ENCODE data around the gene LACTB. TPM values are rescaled to one million over a fixed set of nuclear protein-coding genes. Genes with fewer than 3 reads are reported as not detected.

Gene LACTB
- total RNA-seq, 2 donors from 2014 or later = 9.1 to 15.4 TPM

- H3K9me3 ChIP-seq = no peaks in the 10 kb centered on the region
- no peaks in the 10 kb centered on the region for H3K27me3 ChIP-seq (replicated peaks; ENCODE audit: insufficient read depth)
- H3K27ac ChIP-seq = peak overlapping the region; percentile 94 to 95
- WGBS = under 1% methylated on average over 16 of the region's 16 CpGs
- peak; percentile 44 for DNase-seq (ENCODE audit: low spot score)
- no peaks in the 10 kb centered on the region for H3K36me3 ChIP-seq
- H3K4me3 ChIP-seq = peak overlapping the region; percentile 67 to 71
- TF ChIP-seq POLR2AphosphoS5 (IDR thresholded peaks at IDR 0.05) = no peak
- TF ChIP-seq CTCF (IDR thresholded peaks at IDR 0.05) = no peak
- no peak for TF ChIP-seq POLR2A (IDR thresholded peaks at IDR 0.05)
- intact Hi-C loops (cut with DNase I) = no loop called here
- H3K4me1 ChIP-seq (replicated peaks) = no peaks in the 10 kb centered on the region
Observed at GRCh38 chr15:63156755-63157117, 35.1 kb downstream of the LACTB start.

GRCh38 chr15:63157118-63157843, 35.6 kb downstream of the LACTB start, which contains the start of gene RPS27L:
TSS of gene RPS27L (minus strand) at chr15:63157477. CDS start at chr15:63157405, 72 bp downstream.
- Histone ChIP-seq H3K4me3 (peak within 1 kb of the TSS; percentile 67 to 71), H3K36me3 (no peaks in the 10 kb centered on the region), H3K9me3 (no peaks in the 10 kb centered on the region), H3K27me3 (replicated peaks; ENCODE audit: insufficient read depth) (no peaks in the 10 kb centered on the region), H3K27ac (peak within 1 kb of the TSS; percentile 94 to 95), H3K4me1 (replicated peaks) (no peaks in the 10 kb centered on the region)
- intact Hi-C loops (cut with DNase I) = no loop called here
- peak; percentile 93 for DNase-seq (ENCODE audit: low spot score)
- peak; percentile 86 for TF ChIP-seq POLR2AphosphoS5 (IDR thresholded peaks at IDR 0.05)
- peak in 1 of 4 experiments; percentile 6 for TF ChIP-seq CTCF (IDR thresholded peaks at IDR 0.05)
- peak; percentile 54 for TF ChIP-seq POLR2A (IDR thresholded peaks at IDR 0.05)
- under 1% methylated on average over 50 of the region's 60 CpGs for WGBS

- Histone ChIP-seq H3K36me3 (no peaks in the 10 kb centered on the region), H3K4me3 (peak overlapping the region; percentile 67 to 71), H3K27ac (peak overlapping the region; percentile 94 to 95), H3K9me3 (no peaks in the 10 kb centered on the region), H3K4me1 (replicated peaks) (no peaks in the 10 kb centered on the region), H3K27me3 (replicated peaks; ENCODE audit: insufficient read depth) (no peaks in the 10 kb centered on the region)
- peak; percentile 27 for DNase-seq (ENCODE audit: low spot score)
- 3% methylated on average over 18 of the region's 18 CpGs for WGBS
- intact Hi-C loops (cut with DNase I) = no loop called here
- no peak for TF ChIP-seq CTCF (IDR thresholded peaks at IDR 0.05)
- no peak for TF ChIP-seq POLR2A (IDR thresholded peaks at IDR 0.05)
- TF ChIP-seq POLR2AphosphoS5 (IDR thresholded peaks at IDR 0.05) = no peak
Observed at GRCh38 chr15:63157891-63158431, 36.3 kb downstream of the LACTB start.

- no peaks in the 10 kb centered on the region for H3K27me3 ChIP-seq (replicated peaks; ENCODE audit: insufficient read depth)
- no peaks in the 10 kb centered on the region for H3K9me3 ChIP-seq
- TF ChIP-seq POLR2AphosphoS5 (IDR thresholded peaks at IDR 0.05) = no peak
- no peak for TF ChIP-seq CTCF (IDR thresholded peaks at IDR 0.05)
- no peak for TF ChIP-seq POLR2A (IDR thresholded peaks at IDR 0.05)
- no peaks in the 10 kb centered on the region for H3K4me1 ChIP-seq (replicated peaks)
- intact Hi-C loops (cut with DNase I) = no loop called here
- H3K27ac ChIP-seq = no peak overlapping the region
- no peaks in the 10 kb centered on the region for H3K36me3 ChIP-seq
- no peak overlapping the region for H3K4me3 ChIP-seq
- DNase-seq (ENCODE audit: low spot score) = no peak
Observed at GRCh38 chr15:63160638-63161037, 39.0 kb downstream of the LACTB start.

GRCh38 chr15:63163217-63163616, 41.6 kb downstream of the LACTB start:
- intact Hi-C loops (cut with DNase I) = no loop called here

More at GRCh38 chr15:63163217-63163616, 41.6 kb downstream of the LACTB start:
- H3K4me3 ChIP-seq = no peak overlapping the region
- 92% methylated on average over 4 of the region's 4 CpGs for WGBS
- no peaks in the 10 kb centered on the region for H3K27me3 ChIP-seq (replicated peaks; ENCODE audit: insufficient read depth)
- no peaks in the 10 kb centered on the region for H3K4me1 ChIP-seq (replicated peaks)
- H3K27ac ChIP-seq = no peak overlapping the region
- no peaks in the 10 kb centered on the region for H3K36me3 ChIP-seq
- no peaks in the 10 kb centered on the region for H3K9me3 ChIP-seq
- DNase-seq (ENCODE audit: low spot score) = no peak
- TF ChIP-seq POLR2AphosphoS5 (IDR thresholded peaks at IDR 0.05) = no peak
- no peak for TF ChIP-seq CTCF (IDR thresholded peaks at IDR 0.05)
- no peak for TF ChIP-seq POLR2A (IDR thresholded peaks at IDR 0.05)

Data from prostate gland (tissue), 2 donors.